ENCODE results near the gene CRYBA4.
A peak's percentile ranks its signal among the peaks of the same experiment; 100 is the strongest.

CRYBA4 gene

DNA sequence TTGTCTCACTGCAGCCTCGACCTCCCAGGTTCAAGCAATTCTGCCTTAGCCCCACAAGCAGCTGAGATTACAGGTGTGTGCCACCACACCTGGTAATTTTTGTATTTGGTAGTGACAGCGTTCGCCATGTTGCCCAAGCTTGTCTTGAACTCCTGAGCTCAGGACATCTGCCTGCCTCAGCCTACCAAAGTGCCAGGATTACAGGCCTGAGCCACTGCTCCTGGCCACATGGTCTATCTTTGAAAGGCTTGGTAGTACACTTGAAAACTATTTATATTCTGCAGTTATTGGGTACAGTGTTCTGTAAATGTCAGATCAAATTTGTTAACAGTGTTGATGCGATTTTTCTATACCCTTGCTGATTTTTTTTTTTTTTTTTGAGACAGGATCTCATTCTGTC lies 9.5 kb downstream of the CRYBA4 start:
- DNase-seq = no peak

DNA sequence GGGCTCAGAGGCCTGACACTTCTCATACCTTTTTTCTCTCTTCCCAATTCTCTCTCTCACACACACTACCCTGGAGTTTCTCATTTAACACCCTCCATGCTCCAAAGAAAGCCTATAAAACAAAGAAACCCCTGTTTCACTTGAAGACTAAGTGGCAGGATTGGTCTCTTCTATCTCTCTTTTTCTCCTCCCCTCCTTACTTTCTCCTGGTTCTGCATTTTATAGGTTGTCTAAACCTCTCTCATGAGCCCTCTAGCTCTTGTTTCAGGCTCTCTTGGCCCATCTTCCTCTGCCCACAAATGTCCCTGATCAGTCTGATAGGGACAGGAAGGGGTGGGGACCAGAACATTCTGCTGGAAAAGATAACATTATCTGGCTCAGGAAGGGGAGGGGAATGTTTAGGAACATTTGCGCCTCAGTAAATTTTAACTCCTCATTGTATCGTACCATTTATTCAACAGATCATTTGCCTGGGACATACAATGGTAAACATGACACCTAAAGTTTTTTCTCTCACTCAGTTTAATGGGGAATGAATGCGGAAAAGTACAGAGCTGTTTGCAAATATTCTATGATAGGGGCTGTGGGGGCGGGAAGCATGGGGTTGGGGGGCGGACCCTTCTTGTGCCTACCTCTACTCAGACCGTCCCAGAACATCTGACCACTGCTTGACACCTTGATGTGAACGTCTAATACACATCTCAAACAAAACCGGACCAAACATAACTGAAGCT lies 10.8 kb downstream of the CRYBA4 start:
- no peak for DNase-seq

DNA sequence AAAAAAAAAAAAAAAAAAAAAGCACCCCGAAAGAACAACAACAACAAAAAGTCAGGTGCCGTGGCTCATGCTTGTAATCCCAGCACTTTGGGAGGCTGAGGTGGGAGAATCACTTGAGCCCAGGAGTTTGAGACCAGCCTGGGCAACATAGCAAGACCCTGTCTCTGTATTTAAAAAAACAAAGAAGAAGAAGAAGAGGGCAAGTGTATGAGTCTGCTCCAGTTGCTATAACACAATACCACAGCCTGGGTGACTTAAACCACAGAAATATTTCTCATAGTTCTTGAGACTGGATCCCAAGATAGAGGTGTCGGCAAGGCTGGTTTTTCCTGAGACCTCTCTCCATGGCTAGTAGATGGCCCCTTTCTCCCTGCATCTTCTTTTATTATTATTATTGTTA lies 12.4 kb downstream of the CRYBA4 start:
- no peak for DNase-seq

DNA sequence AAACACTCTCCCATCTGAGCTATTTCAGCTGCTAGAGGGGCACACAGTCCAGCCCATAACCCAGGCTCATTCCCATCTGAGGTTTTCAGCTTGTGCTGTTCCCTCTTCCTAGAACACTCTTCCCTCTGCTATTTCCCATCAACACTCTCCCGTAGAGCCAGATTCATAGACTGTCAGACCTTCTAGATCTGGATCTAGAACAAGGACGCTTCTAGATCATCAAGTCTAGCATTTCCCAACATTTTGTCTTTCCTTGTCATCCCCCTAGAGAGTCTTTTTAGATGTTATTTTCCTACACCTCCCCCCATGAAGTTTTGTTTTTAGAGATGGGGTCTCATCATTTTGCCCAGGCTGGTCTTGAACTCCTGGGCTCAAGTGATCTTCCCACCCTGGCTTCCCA lies 13.4 kb downstream of the CRYBA4 start:
- DNase-seq = no peak

DNA sequence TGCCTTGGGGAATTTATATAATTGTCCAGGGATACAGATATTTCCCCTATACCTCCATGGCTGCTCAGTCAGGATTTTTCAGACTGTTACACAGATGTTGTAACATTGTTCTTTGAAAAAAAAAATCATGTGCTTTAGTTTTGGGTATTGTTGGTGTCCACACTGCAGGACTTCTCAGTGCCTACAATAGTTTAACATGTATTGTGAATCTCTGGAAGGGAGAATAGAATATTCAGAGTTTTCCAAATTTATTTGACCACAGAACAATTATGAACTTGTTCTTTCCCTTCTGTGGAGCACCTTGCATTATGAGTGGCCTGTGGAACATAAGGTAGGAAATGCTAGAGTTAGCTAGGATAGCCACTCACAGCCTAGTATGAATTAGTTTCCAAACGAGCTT lies 14.5 kb downstream of the CRYBA4 start:
- no peak for DNase-seq

DNA sequence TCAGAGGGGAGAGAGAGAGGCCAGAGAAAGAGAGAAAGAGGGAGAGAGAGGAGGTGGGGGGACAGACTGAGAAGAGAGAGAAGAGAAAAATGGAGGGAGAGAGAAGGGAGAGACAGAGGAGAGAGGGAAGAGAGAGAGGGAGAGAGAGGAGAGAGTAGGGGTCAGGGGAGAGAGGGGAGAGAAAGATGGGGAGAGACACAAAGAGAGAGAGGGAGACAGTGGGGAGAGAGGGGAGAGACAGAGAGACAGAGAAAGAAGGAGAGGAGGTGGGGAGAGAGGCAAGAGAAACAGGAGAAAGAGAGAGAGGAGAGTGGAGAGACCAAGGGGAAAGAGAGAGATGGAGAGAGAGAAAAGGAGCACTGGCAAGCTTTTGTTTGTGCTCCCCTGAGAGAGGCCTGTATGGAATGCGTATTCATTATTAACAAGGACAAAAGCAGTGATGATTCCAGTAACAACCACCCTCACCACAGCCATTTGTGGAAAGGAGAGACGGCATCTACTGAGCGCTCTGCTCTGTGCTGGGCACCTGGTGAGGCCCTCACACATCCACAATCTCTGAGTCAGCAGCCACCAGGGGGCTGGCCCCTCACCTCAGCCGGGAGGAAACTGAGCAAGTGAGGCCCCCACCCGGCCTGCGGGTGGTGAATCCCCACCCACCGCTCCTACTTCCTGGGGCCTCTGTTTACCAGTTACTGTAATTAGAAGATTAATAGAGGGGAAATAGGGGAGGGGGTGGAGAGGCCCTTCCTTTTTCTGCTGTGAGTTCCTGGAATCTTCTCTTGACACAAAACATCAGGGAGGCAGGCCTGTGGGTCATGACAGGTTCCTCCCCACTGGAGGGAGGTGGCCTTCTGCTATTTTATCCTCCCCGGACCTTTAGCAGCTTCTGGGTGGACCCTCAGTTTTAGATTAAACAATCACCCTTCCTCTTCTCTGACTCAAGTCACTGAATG lies 21.0 kb downstream of the CRYBA4 start:
- DNase-seq = peak; percentile 74

DNA sequence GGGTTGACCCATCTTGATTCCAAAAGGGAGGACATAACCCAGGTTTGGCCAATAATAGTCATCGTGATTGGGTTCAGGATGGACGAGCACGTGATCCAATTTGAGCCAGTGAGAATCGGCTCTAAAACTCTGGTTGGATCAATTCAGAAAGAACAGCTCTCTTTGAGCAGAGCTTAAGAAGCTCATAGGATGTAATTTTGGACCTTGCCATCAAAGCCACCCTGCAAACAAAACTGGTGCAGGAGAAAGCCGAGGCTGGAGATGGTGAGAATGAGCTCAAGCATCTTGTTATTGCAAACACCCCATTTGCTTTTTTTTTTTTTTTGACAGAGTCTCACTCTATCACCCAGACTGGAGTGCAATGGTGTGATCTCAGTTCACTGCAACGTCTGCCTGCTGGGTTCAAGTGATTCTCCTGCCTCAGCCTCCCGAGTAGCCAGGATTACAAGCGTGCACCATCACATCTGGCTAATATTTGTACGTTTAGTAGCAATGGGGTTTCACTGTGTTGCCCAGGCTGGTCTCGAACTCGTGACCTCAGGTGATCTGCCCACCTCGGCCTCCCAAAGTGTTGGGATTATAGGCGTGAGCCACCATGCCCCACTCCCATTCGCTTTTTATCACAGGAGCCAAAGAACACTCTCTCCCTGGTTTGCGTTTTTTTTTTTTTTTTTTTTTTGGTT lies 21.8 kb downstream of the CRYBA4 start:
- no peak for DNase-seq

DNA sequence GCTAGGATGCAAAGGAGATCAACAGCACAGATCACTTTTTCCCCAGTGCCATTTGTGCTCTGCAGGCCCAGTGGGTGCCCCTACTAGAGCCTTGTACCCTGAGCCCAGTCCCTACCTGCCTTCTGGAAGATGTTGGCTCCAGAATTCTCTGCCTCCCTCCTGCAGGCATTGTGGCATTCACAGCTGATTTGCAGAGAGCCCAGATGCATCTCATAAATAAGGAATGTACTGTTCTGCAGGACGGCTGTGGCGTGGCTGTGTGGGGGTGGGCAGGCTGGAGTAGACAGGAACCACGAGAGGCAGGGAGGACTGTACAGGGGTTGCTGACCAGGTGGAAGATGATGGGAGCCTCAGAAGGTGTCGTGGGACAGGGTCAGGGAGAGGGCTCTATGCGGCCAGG lies 24.4 kb downstream of the CRYBA4 start:
- no peak for DNase-seq

DNA sequence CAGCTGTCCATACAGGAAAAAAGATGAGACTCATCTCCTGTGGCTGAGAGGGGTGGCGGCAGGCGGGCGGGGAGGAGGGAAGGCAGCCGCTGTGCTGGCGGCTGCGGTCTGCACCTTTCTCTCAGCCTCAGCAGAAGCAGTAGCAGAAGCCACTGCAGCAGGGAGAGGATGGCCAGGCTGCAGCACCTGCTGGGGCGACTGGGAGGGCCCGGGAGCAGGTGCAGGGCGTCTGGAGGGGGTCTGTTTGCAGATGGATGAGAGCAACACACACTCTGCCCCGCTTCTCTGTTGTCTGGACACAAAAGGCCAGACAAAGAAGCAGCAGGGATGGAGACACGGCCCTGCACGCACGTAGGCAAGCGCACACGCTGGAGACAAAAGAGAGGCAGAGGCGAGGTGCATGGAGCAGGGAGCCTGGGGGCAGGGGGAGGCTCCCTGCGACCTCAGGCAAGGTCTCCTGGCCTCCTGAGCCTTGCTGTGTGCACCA lies 26.3 kb downstream of the CRYBA4 start:
- peak; percentile 32 for DNase-seq

DNA sequence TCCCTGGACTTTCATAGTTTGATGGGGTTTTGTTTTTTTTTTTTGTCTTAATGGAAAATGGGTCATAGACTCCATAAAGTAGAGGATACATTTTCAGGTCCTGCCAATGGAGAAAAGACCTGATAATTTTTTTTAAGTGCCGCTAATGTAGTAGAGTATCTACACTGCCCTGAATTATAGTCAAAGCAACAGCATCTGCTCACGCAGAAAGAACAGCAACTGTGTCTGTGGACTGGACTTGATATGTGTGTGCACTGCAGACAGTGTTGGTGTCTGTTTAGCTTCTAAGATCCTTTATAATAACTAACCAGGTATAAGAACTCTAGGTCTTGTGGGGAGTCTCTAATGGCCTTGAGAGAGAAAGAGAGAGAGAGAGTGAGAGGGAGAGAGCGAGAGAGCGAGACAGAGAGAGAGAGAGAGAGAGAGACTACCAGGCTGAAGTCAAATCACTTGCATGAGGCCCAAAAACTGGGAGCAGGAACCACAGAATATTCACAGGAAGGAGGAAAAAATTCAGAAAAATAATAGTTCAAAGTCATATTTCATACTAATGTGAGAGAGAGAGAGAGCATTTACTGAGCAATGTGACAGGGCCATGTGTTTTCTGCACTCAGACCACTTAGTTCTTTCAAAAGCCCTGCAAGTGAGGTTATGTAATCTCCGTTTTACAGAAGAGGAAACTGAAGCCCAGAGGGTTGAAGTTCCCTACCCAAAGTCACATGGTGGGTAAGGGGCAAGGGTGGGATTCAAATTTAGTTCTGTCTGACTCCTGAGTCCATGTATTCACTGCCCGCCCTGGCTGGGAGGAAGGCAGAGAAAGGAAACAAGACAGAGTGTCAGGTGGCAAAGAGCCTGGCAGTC lies 27.0 kb downstream of the CRYBA4 start:
- no peak for DNase-seq

DNA sequence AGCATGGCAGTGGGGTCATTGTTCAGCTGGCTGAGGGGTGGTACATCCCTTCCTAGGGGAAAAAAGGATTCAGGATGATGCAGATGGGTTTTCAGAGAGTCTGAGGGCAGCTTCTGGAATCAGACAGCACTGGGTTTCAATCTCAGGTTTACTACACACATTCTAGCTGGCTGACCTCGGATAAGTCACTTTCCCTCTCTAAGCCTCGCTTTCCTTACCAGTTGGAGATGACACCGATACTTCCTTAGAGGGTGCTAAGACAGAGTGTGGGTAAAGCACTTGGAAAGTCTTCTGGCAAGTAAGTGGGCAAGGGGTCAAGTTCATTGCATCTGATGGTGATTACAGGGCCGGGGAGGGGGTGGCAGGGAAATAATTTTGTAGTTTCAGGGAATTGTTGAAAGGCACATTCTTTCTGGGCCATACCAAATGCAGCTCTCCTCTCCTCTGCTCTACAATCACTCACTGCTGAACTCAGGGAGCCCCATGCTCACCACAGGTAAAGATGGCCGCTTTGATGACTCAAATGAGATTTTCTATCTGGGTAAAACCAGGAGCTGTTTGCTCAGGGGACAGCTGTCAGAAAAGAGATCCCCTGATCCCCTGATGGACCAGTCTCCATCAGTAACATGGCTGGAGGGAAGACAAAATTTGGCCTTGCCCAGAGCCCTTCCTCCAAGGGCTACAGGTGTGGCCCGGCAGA lies 29.1 kb downstream of the CRYBA4 start:
- no peak for DNase-seq

DNA sequence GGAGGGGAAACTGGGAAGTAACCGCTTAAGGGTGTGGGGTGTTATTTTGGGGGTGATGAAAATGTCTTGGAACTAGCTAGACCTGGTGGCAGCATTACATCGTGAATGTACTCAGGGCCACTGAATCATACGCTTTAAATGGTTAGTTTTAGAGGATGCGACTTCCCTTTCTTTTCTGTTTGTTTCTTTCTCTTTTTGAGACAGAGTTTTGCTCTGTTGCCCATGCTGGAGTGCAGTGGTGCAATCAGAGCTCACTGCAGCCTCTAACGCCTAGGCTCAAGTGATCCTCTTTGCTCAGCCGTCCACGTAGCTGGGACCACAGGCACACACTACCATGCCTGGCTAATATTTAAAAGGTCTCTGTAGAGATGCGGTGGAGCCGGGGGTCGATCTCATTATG lies 30.1 kb downstream of the CRYBA4 start:
- no peak for DNase-seq

DNA sequence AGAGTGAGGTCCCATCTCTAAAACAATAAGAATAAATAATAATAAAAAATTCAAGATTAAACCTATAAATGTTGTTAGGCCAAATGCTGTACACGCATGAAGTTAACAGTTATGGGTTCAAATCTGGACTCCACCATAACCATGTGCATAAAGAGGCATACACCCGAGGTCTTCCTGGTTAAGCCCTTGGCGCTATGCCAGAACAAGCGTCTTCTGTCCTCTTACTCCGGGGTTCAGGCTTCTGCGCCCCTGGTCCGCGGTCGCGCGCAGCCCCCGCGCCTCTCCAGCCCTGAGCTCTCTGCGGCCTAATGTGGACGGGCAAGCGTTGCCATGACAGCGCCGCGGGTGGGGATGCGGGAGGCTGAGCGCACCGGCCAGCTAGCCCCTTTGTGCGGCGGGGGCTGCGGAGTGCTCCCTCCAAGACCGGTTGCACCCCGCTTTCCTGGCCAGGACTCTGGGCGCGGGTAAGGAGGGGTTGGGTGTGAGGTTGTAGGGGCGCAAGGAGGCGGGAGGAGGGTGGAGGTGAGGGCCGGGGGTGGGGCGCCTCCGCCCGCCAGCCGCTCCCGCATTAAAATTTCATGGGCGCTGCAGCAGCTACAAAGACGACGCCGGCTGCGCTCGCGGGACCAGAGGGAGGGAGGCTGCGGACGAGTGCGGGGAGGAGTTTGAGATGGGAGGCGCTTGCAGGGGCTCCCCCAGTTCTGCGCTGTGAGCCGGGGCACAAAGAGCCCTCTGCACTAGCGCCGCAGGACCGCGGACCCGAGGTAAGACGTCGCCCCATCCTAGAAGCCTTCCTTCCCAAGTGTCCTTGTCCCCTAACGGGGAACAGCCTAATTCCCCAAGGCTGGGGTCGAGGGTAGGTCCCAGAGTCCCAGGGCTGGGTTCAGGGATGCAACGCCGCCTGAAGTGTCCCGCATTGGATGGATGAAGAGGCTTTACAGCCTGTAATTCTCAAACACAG lies 35.4 kb downstream of the CRYBA4 start, which contains the start of gene MIAT:
Gene MIAT, plus strand, starts transcription at position 698 of the 961 bp plus-strand sequence.
- peak; percentile 59 for DNase-seq

DNA sequence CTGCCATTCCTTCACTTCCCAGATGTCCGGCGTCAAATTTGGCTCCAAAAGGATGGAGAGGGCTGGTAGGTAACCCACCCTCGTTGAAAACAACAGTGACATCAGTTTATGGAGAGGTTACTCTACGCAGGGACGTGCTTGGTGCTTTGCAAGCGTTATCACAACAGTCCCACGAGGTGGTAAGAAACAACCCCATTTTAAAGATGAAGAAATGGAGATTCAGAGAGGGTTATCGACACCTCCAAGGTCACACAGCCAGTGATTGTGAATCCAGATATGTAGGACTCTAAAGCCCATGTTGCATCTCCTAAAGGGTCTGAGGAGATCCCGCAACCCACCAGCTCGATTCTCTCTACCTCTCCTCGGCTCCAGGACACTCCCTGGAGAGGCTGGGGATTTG lies 36.4 kb downstream of the CRYBA4 start:
- DNase-seq = no peak

DNA sequence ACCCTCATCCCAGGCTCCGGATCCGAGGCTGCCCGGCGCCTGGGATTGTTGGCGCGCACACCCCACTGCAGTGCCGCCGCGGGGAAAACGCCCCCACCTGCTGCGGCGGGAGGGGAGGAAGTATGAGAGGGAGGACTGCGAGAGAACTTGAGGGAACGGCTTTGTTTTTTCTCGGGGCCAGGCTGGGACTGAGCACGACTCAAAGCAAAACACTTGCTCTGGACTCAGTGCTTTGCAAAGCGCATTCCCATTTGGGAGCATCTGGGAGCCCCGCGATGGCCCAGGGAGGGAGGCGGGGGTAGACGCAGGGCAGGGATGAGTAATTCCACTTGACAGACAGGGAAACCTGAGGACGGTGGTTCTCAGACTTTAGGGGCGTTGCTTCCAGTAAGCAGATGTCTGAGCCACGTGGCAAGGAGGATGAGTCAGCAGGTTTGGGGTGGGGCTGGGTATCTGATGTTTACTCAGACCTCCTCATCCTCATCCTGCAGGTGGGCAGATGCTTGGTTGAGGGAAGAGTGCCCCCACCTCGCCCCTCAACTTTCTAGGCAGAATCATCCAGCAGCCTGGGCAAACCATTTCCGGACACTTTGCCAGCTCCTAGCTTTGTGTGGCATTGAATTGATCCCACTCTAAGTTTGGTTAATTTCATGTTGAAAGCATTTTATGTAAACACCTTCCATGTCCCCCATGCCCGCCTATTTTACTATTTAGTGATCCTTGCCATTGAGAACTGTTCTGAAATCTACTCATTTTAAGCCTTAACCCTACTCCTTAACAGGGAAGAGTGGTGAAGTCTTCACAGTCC lies 37.1 kb downstream of the CRYBA4 start:
- peak; percentile 67 for DNase-seq

DNA sequence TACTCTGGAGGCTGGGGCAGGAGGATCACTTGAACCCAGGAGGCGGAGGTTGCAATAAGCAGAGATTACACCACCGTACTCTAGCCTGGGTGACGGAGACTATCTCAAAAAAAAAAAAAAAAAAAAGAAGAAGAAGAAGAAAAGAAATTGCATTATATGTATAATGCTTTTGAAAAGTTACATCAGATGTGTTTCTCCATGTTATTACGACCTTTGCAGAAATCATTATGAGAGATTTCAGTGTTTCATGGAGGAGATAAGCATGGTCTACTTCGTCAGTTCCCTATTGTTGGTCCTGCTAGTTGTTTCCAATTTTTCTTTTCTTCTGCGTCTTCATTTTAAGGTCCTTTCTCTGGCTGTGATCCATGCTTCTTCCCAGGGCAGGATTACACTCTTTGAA lies 38.6 kb downstream of the CRYBA4 start:
- DNase-seq = no peak

DNA sequence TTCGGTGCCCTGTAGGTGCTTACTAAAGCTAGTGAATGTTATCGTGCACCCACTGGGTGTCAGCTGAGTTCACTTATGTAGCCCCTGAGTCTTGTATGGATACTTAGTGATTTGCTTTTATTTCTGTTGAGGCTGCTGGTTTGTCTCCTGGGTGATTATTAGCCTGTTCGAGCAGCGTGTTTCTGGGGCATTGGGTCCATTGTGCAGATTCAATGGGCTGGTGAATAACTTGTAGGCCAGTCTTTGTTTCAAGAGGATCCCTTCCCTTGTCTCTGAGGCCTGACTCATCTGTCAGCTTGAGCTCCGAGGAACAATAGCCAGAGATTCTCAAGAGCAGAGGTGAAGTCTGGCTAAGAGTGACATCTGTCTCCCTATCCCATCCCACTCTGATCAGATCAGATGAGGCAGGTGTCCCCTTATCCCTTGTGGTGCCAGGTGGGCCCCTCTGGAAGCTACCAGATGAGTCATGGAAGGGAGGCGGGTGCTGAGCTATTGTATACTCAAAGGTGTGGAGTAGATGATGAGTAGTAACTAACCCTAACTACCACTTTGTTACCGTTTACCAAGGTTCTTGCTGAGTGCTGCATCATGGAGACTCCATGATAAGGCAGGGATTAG lies 39.3 kb downstream of the CRYBA4 start:
- no peak for DNase-seq

DNA sequence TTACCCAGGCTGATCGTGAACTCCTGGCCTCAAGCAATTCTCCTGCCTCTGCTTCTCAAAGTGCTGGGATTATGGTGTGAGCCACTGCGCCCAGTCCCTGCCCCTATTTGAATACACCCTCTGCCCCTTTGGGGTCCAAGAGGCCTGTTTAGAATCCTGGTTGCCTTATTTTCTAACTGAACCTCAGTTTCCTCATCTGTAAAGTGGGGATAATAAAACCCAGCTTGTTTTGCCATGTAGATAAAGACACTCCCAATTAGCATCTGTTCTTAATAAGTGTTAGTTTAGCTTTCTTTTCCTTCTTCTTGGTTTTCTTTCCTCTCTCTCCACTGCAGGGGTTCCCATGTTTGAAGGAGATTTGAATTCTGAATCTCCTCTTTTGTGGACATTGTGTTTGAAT lies 40.4 kb downstream of the CRYBA4 start:
- no peak for DNase-seq

DNA sequence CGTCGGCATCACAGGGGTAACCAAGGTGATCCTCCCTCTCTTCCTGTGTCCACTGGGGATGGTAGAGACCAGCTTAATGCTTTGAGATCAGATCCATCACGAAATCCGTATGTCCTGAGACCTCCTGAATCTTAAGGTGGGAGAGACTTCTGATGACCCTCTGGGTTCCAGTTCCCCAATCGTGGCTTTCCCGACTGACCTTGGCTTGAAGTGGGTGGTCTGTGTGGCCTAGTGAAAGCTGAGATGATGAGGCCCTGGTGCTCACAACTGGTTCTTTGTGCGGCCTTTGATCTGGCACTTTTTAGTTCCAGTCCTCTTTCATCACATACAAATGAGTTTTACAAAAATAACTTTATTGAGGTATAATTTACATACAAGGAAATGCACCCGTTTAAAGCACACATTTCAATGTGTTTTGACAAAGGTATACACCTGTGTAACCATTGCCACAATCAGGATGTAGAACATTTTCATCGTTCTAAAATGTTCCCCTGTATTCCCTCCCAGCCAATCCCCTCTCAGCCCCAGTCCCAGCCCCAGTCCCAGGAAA lies 41.7 kb downstream of the CRYBA4 start:
- DNase-seq = no peak
